Body of pancreas (tissue), 4 donors: ENCODE data around the gene COX11.

ENCODE experiments used
- CTCF ChIP-seq, 7 experiments: fragments of 450-650 bp in 4 of 7; fragments of 200-600 bp in 3 of 7; sonication (generic) in 3 of 7; IDR thresholded peaks; one replicate each; pipeline ENCODE4 v1.5.1; 2016 to 2019; ENCODE audit warnings: antibody characterized with exemption in 7 of 7
- POLR2A ChIP-seq, 3 donors: fragments of 450-650 bp; IDR thresholded peaks; one replicate each; pipeline ENCODE4 v1.6.1; 2016; ENCODE audit warnings: antibody characterized with exemption in 3 of 3, mild to moderate bottlenecking in 2 of 3

DNA sequence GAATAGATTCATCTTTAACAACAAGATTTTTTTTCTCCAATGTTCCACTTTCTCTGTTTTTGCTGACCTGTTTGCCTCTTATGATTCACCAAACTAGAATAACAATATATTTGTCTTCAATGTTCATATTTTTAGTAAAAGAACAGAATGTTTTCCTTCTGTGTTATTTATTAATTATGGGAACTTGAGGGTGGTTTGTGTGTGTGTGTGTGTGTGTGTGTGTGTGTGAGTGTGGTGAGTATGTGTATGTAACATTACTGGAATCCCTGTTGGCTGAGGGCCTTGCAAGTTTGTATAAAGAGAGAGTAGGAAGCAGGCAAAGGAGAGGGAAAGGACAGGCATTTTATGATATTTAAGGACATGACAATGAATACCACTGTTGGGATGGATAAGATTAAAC is 13.9 kb upstream of the COX11 start:
- TF ChIP-seq POLR2A (IDR thresholded peaks at IDR 0.05) (no peak), CTCF (IDR thresholded peaks at IDR 0.05) (no peak)
